Right lung (tissue), 5 donors: ENCODE measurements around the gene DDX31. TPM values are rescaled to one million over a fixed set of nuclear protein-coding genes. Genes with fewer than 3 reads are reported as not detected.

Experiments used
- DNase-seq, 2 donors: peaks; one replicate each; pipeline ENCODE4 v3.0.0-alpha.2; 2013
- polyA plus RNA-seq, 5 donors: library from polyadenylated mRNA; unstranded; fragments of 120-200 nt; gene quantifications; one replicate each; pipeline versions ENCODE4 v1.2.1 to v1.2.3, GENCODE V29; 2013; ENCODE audit warnings: inconsistent platforms in 1 of 5, low replicate concordance in 1 of 5; ENCODE audit not compliant: insufficient read length in 5 of 5, insufficient read depth in 1 of 5

DDX31 gene
- polyA plus RNA-seq, 5 donors, result 12.3 to 17.4 (median 15.0) TPM

DNA sequence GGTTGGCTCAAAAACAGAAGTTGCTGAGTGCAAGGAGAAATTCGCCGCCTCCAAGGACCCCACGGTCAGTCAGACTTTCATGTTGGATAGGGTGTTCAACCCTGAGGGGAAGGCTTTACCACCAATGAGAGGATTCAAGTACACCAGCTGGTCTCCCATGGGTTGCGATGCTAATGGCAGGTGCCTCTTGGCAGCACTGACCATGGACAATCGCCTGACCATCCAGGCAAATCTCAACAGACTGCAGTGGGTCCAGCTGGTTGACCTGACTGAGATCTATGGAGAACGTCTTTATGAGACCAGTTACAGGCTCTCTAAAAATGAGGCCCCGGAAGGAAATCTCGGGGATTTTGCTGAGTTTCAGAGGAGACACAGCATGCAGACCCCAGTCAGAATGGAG lies 8.2 kb upstream of the DDX31 start:
- DNase-seq, result no peak

DNA sequence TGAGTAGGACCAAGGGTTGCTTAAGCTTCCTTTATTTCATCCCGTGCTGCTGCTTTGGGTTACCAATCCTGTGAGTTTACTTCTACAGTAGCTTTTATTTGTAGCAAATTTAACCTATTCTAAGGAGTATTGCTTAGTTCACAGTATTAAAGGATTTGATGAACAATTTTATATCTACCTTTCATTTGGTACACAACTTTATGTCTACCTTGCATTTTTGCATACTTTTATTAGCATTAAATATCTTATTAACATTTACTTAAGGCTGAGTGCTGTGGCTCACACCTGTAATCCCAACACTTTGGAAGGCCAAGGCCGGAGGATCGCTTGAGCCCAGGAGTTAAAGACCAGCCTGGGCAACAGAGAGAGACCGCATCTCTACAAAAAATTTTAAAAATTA lies 4.7 kb upstream of the DDX31 start:
- no peak for DNase-seq

DNA sequence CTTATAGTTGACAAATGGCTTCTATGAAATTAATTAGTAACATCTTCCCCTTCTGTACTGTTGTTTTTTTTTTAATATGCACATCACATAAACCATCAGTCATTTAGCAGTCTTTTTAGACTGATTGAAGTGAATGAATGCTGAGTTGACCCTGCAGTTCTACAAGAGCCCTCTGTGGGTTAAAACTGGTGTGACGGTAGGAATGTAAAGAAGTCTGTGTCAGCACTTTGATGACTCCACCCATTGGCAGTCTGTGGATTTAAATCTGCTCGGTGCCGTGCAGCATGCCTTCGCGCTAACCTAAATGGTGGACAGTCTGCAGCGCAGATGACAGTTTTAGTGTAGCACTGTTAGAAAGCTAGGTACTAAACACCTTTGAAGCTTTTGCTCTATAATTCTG lies 3.6 kb upstream of the DDX31 start:
- DNase-seq, result no peak

DNA sequence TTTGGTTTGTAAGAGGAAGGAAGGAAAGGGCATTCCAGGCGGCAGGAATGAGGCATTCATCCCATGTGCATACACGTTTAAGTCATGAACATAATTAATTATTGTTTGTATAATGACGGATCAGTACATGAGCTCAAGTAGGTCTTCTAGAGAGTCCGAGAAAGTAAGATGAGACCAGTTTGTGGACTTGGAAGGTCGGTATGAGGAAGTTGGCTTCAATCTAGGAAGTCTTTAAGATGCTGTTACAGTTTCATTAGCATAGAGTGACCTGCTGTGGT lies 2.6 kb upstream of the DDX31 start:
- no peak for DNase-seq

DNA sequence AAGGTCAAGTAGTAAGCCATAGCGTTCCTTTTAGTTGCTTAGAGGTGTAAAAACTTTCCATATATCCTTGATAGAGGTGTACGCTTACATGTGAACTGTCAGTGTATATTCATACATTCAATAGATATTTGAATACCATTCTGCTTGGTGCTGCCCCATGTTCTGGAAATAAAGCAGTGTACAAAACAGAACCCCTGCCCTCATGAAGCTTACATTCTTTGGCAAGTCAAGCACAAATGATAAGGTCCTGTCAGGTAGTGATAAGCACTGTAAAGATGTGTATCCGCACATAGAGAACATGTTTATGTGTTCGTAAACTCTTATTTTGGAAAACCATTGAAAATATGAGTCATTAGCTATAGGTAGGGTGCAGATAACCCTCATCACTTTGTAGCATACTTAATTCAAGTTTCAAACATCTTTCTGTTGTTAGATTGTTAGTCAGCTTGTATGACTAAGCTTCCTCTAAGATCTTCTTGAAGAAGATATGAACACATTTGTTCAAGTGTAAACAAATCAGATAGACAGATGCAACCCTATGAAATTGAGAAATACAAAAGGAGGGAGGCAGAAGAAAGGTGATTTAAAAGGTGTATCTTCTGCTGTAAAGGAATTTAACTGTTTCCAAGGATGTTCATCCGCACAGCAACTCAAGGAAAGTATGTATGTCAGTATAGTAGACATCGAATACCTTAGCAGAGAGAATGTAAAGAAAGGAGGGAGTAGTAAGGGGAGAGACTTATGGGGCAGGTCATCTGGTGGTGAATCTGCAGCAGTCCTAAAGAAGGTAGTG lies 2.0 kb upstream of the DDX31 start:
- DNase-seq, result no peak

DNA sequence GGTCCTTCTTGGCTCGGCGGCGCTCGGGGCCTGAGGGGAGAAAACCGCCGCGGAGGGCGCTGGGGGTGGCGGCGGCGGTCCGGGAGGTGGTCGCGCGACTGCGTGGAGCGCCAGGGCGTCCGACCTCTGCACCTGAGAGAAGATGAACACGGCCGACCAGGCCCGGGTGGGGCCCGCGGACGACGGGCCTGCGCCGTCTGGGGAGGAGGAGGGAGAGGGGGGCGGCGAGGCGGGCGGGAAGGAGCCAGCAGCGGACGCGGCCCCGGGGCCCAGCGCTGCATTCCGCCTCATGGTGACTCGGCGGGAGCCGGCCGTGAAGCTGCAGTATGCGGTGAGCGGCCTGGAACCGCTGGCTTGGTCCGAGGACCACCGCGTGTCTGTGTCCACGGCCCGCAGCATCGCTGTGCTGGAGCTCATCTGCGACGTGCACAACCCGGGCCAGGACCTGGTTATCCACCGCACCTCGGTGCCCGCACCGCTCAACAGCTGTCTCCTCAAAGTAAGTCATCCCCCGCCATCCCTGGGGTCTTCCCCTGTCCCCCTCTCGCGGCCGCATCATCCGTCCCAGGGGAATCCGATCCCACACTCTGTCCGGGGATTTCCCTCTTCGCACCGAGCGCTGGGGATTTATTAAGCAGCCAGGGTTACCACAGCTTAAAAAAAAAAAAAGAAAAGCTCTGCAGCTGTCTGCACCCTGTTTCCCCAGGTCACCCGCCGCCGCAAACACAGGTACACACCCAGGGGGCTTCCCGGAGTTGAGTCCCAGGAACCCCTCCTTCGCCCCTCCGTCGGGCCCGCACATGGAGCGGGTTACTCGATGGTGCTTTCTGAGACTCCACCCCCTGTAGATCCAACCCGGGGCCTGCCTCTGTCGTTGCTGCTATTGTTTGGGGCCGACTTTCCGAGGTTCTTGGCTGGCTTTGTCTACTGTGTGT lies 941 bp upstream of the DDX31 start, which contains the start of gene GTF3C4:
Gene GTF3C4, plus strand, starts transcription at position 8 of the 935 bp plus-strand sequence. Its CDS starts 135 bp downstream, at position 143.
- no peak for DNase-seq

DNA sequence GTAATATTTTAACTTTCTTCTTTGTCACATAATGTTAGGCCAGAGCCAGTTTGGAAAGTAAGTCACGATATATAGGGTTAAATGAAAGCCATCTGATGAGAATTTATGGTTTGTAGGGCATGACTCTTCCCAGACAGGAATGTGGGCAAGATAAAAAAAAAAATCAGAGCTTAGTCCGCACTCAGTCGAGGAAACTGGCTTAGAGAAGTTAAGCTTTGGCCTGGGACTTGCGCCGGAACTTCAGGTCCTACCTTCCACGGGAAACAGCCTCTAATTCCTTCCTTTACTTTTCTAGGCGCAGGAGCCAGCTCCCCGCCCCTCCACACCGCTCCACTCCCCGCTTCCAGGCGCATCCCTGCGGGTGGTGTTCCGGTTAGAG lies 475 bp downstream of the DDX31 start:
- no peak for DNase-seq

DNA sequence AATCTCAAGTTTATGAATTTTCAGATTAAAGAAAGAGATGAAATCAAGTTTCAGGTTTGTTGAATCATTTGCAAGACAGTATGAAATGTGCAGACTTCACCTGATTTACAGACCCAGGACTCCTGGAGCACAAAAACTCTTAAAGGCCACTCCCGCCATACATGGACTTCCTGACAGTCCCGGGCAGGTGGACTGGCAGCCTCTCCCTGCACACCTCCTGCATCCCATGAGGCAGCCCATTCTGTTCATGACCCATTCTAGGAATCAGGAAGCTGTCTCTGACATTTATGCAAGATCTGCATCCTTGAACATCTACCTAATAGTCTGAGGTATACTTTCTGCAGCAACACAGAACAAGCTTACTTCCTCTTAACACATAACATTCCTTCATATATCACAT lies 5.9 kb downstream of the DDX31 start:
- DNase-seq, result no peak

DNA sequence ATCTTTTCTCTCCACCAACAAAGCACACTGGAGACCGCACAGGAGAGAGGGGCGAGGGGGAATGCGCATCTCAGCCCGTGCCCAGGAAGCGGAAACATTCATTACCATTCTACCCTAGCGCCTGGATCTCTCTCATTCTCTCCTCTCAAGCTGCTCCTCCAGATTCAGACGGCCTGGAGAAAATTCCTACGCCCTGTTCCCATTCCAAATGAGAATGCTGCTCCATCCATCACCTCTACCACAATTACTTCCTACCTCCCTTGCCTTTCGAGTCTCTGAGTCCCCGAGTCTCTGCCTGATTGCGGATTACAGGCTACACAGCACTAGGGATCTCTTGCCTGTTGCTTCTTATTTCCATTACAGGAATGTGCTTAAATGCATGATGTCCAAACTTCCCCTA lies 6.7 kb downstream of the DDX31 start:
- DNase-seq, result no peak

DNA sequence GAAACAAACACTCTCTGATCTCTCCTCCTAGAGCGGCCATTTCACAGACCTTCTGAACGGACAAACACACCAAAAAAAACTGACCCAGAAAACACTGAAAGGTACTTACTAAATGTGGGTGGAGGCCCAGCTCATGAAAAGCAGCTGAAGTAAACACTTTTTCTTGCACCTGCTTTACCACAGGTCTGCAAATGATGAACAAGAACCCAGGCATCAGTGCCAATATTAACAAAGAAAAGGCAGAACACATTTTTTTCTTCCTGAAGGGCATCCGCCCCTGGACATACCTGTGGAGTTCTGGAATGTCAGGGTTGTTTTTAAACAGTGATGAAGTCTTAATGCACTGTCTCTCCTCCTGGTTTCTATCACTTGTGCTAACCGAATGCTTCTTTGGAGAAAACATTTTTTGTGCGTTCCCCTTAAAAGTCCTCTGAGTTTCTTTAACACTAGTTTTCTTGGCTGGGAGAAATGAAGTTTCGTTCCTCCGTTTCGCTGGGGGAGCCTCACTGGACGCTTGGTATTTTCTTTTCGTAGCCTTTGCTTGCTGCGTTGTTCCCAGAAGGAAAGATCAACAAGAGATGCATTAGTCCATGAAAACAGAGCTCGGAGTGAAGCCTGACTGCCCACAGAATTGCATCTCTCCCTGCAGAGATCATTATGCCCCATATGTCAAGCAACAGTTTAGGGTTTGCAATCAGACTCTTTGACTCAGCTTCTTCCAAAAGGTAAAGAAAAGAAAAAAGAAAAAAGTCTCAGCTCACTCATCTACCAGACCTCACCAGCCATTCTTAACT lies 7.4 kb downstream of the DDX31 start:
- no peak for DNase-seq

DNA sequence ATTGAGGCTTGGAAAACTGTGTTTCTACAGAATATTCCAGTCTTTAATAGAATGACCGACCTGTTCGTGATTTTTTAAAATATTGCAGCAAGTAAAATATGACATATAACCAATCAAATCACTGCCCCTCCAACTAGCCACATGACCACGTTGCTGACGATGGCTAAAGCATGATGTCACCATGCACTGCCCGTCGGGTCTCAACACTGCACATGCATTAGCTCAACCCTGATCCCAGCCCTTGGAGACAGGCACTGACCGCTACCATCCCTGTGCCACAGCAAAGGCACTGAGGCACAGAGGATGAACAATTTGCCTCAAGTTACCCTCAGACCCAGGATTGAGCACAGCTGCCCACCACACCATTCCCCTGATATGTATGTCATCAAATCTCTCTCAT lies 13.5 kb downstream of the DDX31 start:
- DNase-seq, result no peak

DNA sequence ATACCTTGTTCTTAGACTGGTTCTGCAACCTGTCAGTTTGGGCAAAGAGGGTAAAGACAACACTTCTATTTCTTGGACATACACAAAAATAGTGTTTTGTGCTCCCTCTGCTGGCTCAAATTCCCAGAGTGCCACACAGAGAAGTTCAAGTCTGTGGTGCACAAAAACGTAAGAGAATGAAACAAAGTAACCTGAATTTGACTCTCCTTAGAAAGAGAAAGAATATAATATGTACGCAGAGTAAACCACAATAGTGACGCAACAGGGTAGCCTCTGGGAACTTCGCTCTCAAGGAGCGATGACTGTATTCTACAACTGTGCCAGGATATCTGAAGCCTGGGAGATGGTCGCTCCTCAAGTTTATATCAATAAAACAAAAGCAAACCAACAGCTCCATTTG lies 18.5 kb downstream of the DDX31 start:
- peak; percentile 10 to 21 for DNase-seq

DNA sequence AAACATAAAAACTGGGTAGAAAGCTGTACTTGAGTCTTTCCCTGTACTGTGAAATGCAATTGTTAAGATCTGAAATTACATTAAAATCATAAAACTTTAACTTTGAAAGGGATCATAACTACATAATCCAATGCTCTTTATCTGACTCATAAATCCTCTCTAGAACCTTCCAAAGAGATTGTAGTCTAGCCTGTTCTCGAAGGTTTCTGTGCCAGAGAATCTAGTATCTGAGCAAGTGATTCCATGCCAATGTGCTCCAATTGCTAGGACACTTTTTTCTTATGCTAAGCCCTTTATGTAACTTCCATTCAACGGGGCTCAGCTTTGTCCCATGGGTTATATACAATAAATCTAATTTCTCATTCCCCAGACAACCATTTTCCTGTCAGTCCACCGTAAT lies 21.1 kb downstream of the DDX31 start:
- no peak for DNase-seq

DNA sequence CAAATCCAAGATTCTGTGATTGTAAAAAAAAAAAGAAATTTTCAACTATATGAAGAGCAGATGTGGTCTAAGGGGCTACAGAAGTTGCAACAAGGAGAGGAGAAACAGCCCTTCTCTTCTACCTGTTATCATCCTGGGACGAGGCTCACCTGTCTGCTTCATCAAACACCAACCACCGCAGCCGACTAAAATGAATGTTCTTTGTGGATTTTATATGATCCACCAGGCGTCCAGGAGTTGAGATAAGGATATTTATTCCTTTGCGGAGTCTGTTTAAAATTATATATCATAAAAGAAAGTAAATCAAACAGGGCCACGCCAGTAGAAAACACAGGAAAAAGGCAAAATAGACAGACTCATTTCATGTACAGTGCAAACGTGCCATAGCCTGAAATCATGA lies 21.5 kb downstream of the DDX31 start:
- no peak for DNase-seq

DNA sequence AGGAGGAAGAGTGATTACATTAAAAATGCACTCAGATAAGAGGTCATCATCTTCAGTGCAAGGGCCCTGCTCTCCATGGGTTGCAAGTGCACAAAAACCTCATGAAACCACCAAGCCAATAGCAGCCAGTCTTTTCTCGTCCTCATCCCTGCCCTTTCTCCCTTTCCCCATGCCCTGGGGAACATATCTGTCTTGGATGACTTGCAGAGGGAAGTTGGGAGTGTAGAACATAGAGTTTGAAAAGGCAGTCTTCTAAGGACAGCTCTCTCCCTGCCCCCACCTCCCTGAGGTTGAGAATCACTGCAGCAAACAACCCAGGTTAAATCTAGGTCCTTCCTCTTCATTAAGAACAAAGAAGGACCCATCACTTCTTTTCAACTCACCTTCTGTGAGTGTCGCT lies 22.0 kb downstream of the DDX31 start:
- DNase-seq, result no peak

DNA sequence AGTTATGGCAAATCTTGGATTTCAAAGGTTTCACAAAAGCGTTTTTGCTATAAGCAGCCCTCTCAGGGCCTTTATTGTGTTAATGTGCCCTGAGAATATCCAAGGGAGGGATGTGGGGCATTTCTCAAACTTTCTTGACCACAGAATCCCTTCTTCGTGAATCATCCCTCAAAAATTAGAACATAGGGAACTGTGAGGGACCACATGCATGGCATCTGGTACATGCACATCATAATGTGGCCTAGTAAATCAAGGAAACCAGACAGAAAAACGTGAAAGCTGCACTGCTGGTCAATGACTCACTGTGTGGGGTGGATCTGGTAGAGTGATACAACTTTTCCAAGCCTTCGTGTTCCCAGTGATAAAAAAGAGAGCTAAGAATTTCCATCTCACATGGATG lies 22.4 kb downstream of the DDX31 start:
- DNase-seq, result no peak

DNA sequence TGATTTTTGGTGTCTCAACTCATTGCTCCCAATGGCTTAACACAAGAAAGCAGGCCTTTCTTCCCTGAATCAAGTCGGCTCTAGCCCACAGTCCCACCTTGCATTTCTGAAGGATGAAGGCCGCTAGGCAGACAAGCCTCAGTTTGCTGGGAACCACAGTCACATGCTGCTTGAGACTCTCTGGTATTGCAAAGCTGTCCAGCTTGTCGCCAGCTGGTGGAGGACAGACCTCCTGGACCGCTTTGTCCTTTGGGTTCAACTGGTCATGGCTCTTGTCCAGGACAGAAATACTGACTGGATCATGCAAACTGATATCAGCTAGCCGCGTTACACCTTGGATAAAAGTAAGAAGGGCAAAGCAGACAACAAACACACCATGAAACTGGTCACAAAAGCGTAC lies 23.1 kb downstream of the DDX31 start:
- no peak for DNase-seq

DNA sequence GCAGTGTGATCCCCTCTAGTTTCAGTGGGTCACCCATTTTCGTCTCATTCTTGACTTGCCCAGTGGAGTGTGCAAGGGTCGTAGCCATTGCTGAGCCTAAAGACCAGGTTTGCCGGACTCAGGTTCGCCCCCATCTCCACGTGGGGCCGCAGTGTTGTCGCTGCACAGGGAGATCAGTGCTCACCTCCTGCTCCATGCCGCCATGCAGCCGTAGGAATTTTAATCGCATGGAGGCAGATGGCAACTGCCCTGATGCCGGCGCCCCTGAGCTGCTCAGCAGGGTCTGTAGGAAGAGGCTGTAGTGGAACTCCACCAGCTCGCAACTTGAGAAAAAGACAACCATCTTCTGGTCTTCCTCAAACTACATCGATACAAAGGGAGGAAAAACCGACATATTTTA lies 24.1 kb downstream of the DDX31 start:
- DNase-seq, result no peak

DNA sequence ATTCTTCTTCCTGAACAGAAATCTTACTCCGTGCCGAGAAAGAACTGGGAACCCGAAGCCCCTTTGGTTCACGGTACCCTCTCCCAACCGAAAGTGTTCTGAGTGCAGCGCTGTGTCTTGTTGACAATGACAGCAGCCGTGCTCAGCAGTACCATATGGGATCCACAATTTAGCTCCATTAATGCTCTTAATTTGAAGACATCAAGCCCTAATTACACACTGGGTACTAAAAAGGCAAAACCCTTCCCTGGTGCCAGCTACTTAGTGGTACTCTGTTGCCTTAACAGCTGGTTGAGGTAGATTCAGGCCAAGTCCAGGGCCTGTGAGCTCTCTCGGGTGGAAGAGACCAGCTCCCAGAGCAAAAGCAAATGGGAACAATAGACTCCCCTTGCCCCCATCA lies 24.5 kb downstream of the DDX31 start:
- DNase-seq, result no peak

DNA sequence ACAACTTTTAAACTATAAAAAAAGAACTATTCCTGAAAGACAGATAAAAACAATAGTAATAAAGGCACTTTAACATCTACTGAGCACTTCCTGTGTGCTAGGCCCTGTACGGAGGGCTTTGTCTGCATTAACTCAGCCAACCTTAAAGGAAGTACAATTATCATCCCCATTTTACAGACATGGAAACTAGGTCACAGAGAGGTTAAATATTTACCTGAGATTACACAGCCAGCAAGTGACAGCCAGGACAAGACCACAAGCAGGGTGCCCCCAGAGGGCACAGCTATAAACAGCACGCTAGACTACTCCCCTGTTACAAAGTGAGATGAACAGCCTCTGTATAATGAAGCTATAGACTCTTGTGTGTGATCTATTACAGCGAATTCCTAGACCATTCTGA lies 25.5 kb downstream of the DDX31 start:
- DNase-seq, result no peak

DNA sequence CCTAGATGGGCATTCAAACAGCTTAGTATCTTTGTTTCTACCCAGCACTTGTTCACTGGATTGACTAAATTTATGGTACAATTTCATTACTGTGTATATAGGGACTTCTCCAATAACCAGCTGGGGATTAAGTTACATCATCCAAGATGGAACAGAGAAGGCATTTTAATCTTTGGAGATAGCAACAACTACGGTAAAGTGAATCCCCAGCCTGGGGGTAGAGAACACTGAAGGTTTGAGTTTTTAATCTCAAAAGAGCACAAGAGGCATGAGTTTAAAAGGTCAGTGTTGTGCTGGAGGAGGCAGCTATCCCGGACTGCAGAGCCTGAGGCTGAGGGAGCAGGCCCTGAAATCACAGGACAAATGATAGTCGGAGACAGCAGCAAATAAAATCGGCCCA lies 28.6 kb downstream of the DDX31 start:
- no peak for DNase-seq

DNA sequence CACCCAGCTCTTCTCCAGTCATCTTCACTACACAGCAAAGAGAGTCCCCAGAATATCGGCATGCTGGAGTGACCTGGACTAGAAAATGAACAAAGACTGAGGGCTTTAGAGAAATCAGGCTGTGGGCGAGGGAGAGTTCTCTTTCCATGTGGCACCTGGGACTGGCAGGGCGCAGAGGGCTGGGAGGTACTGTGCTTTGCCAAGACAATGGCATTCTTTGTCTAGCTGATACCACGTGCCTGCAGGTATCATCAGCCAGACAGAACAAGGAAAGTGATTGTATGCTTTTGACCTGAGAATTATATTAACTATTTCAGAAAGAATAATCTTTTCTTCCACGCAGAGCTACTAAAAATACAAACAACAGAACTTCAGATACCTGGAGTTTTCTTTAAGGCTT lies 30.5 kb downstream of the DDX31 start:
- no peak for DNase-seq

DNA sequence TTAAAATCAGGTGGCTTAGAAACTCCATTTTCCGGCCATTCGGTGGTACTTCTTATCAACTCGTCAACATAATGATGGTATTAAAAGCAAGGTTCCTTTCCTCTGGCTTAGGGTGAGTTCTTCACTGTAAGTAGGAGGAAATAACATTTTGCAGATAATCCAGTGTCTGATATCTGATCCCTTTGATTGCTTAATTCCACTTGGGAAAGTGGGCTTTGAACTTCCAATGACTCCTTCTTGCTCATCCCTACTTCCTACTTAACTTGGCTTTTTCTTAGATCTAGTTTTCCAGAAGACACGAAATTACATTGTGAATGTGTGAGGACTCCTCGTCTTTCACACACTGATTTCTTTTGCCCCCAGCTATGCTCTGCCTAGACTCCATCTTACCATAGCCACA lies 31.5 kb downstream of the DDX31 start:
- no peak for DNase-seq
